ENCODE measurements around the gene NSD1. TPM values are rescaled to one million over a fixed set of nuclear protein-coding genes. Genes with fewer than 3 reads are reported as not detected.

The NSD1 gene
- total RNA-seq, 1 experiment from 2014 or later: 58.8 TPM

DNA sequence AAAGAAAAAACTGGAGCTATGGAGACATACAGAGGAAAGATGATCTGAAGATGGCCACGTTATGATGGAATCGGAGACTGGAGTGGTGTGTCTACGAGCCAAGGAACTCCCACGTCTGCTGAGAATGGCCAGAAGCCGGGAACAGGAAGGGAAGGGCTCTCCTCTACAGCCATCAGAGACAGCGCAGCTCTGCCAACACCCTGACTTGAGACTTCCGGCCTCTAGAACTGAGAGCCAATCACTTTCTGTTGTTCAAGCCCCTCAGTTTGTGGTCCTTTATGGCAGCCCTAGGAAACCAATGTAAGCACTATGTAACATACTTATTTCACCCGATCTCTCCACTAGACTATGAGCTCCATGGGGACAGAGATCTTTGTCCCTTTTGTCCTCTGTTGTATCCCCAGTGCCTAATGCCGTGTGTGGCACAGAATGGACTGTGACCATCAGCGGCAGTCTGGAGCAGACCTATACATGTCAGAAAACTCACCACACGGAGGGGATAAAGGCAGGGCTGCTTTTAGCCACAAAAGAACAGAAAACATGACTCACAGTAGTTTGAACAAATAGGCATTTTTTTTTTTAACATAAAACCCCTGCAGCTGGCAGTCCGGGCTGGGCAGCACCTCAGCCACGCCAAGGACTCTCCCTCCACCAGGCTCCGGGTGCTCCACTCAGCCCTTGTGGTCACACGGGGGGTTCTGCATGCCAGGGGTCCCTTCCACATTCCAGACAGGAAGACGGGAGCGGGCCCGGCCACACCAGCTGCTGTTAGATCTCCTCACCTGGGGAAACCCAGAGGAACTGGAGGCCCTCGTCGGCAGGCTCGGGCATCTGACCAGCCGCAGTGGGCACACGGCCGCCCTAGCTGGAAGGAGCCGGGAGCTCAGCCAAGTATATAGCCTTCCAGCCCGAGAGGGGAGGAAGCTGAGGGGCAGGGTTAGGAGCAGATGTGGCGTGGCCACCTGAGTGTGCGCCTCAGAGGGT is 194.3 kb downstream of the NSD1 start:
- Histone ChIP-seq H3K27me3 (ENCODE audit: insufficient read depth, low read length) (no peaks in the 10 kb centered on the region), H2AFZ (ENCODE audit: low read depth, low read length, poor library complexity, severe bottlenecking) (no peak overlapping the region), H3K4me1 (ENCODE audit: control insufficient read depth in 1 of 2, insufficient read depth in 2 of 2, low read length in 2 of 2) (peaks cover 7 to 11% of the 10 kb centered on the region in 2 experiments; a peak in 3 of 4 replicates), H3K79me2 (ENCODE audit: insufficient read depth, low read length) (no peaks in the 10 kb centered on the region), H3K9ac (ENCODE audit: low read length) (no peak overlapping the region), H3K36me3 (ENCODE audit: control insufficient read depth in 1 of 2, insufficient read depth in 2 of 2, low read length in 2 of 2) (no peaks in the 10 kb centered on the region; a peak in 1 of 4 replicates), H3K9me3 (ENCODE audit: control insufficient read depth in 1 of 2, insufficient read depth in 1 of 2, low read depth in 1 of 2, low read length in 2 of 2) (no peaks in the 10 kb centered on the region), H3K9me2 (ENCODE audit: insufficient read depth) (no peaks in the 10 kb centered on the region), H3K4me3 (replicated peaks in 1 of 2; ENCODE audit: low read depth in 1 of 2, low read length in 2 of 2) (no peak overlapping the region), H4K20me1 (ENCODE audit: insufficient read depth) (no peaks in the 10 kb centered on the region), H3K4me2 (ENCODE audit: low read length) (no peak overlapping the region), H3K27ac (ENCODE audit: low read depth, low read length) (no peak overlapping the region)
- ChIA-PET RAD21 (ENCODE audit: low non-redundant PET in 1 of 2, low total read pairs in 2 of 2, uncharacterized antibody in 2 of 2, unreplicated experiment in 2 of 2) (no interaction called here), CTCF (interaction anchor here (0.7 kb wide), 1 partner anchor 18 kb away, joined by 3 read pairs; no protein-coding TSS in a partner anchor), POLR2A (interaction anchor here (0.6 to 1.2 kb wide), 3 partner anchors 18 to 245 kb away, joined by 3 read pairs; partner anchors contain the start of gene PDLIM7)
- BruUV-seq (replicated peaks): no TSS peak
- no peak for DNase-seq (ENCODE audit: low read depth, low spot score)
- intact Hi-C loops (cut with micrococcal nuclease): no loop called here
- TF ChIP-seq ZNF274 (IDR thresholded peaks at IDR 0.05; ENCODE audit: low read depth, low read length): no peak
- no peak for ATAC-seq

GRCh38 chr5:177328545-177329231 is 195.1 kb downstream of the NSD1 start:
- no peaks in the 10 kb centered on the region for H3K9me2 ChIP-seq (ENCODE audit: insufficient read depth)
- no peaks in the 10 kb centered on the region for H4K20me1 ChIP-seq (ENCODE audit: insufficient read depth)
- ChIA-PET CTCF (no interaction called here), POLR2A (interaction anchor here (1.0 kb wide), 1 partner anchor 169 kb away, joined by 3 read pairs; the partner anchor contains the start of gene PDLIM7), RAD21 (ENCODE audit: low non-redundant PET in 1 of 2, low total read pairs in 2 of 2, uncharacterized antibody in 2 of 2, unreplicated experiment in 2 of 2) (no interaction called here)
- no TSS peak for BruUV-seq (replicated peaks)
- no peak for DNase-seq (ENCODE audit: low read depth, low spot score)
- no peak overlapping the region for H3K27ac ChIP-seq (ENCODE audit: low read depth, low read length)
- peaks cover 0 to 7% of the 10 kb centered on the region in 2 experiments; a peak in 2 of 4 replicates for H3K36me3 ChIP-seq (ENCODE audit: control insufficient read depth in 1 of 2, insufficient read depth in 2 of 2, low read length in 2 of 2)
- H3K27me3 ChIP-seq (ENCODE audit: insufficient read depth, low read length): no peaks in the 10 kb centered on the region
- no peak overlapping the region for H3K4me3 ChIP-seq (replicated peaks in 1 of 2; ENCODE audit: low read depth in 1 of 2, low read length in 2 of 2)
- TF ChIP-seq ZNF274 (IDR thresholded peaks at IDR 0.05; ENCODE audit: low read depth, low read length) (no peak), EZH2 (IDR thresholded peaks at IDR 0.05) (no peak), ELF1 (IDR thresholded peaks at IDR 0.05; ENCODE audit: borderline replicate concordance, low read depth) (no peak), JUND (IDR thresholded peaks at IDR 0.05) (no peak), POLR2AphosphoS5 (IDR thresholded peaks at IDR 0.05; ENCODE audit: low read depth, low read length) (no peak), MAX (IDR thresholded peaks at IDR 0.05) (no peak)
- H2AFZ ChIP-seq (ENCODE audit: low read depth, low read length, poor library complexity, severe bottlenecking): no peak overlapping the region
- intact Hi-C loops (cut with micrococcal nuclease): no loop called here
- H3K9ac ChIP-seq (ENCODE audit: low read length): no peak overlapping the region
- no peaks in the 10 kb centered on the region for H3K79me2 ChIP-seq (ENCODE audit: insufficient read depth, low read length)
- no peak overlapping the region for H3K4me2 ChIP-seq (ENCODE audit: low read length)
- no peaks in the 10 kb centered on the region for H3K9me3 ChIP-seq (ENCODE audit: control insufficient read depth in 1 of 2, insufficient read depth in 1 of 2, low read depth in 1 of 2, low read length in 2 of 2)
- ATAC-seq: no peak
- peaks cover 7 to 11% of the 10 kb centered on the region in 2 experiments; a peak in 3 of 4 replicates for H3K4me1 ChIP-seq (ENCODE audit: control insufficient read depth in 1 of 2, insufficient read depth in 2 of 2, low read length in 2 of 2)

Measured in HCT116 (cell line).